IMR-90 (cell line): Measurements from ENCODE around the gene RAB1B. TPM values are rescaled to one million over a fixed set of nuclear protein-coding genes. Genes with fewer than 3 reads are reported as not detected.

Experiments
- ATAC-seq: fragments of 200-7000 bp; cut with Tn5 transposase; 2 replicates; pipeline ENCODE4 v1.9.1; 2020; ENCODE audit warnings: low read depth, mild to moderate bottlenecking, moderate library complexity
- BruUV-seq: library from RNA; stranded (reverse); fragments of 400-500 nt; replicated peaks from 2 replicates; lab custom pipeline; 2021; lab: Mats Ljungman, UMichigan
- CTCF ChIA-PET: fragments of 300-600 bp; formaldehyde crosslinking; extraction: SDS; loops from one replicate; lab custom pipeline; 2021; ENCODE audit warnings: antibody characterized with exemption; lab: Yijun Ruan, JAX
- POLR2A ChIA-PET: fragments of 300-600 bp; sonication (Branson Sonifier 250); formaldehyde crosslinking; loops from one replicate; lab custom pipeline; 2022; ENCODE audit warnings: antibody characterized with exemption; ENCODE audit not compliant: unreplicated experiment; lab: Charles Lee
- DNase-seq: peaks from one replicate; pipeline ENCODE4 v3.0.0; 2013
- H2AFZ ChIP-seq: replicated peaks from 2 replicates; pipeline ENCODE3; 2013; ENCODE audit warnings: low read length, mild to moderate bottlenecking; ENCODE audit not compliant: poor library complexity
- H2AK5ac ChIP-seq: 2 replicates; pipeline ENCODE4 v1.6.1; 2013; ENCODE audit warnings: low read depth, low read length, inconsistent platforms
- H2AK9ac ChIP-seq: replicated peaks from 2 replicates; pipeline ENCODE3; 2013; ENCODE audit warnings: mild to moderate bottlenecking, low read depth, low read length, moderate library complexity; ENCODE audit not compliant: poor library complexity
- H2BK120ac ChIP-seq: 2 replicates; pipeline ENCODE4 v1.6.1; 2013; ENCODE audit warnings: low read depth, low read length, inconsistent platforms
- H2BK15ac ChIP-seq: 3 replicates; pipeline ENCODE4 v1.6.1; 2013; ENCODE audit warnings: low read depth, low read length, inconsistent platforms
- H2BK20ac ChIP-seq: 2 replicates; pipeline ENCODE4 v1.6.1; 2013; ENCODE audit warnings: low read depth, mild to moderate bottlenecking, inconsistent platforms, low read length, moderate library complexity
- H2BK5ac ChIP-seq: 2 replicates; pipeline ENCODE4 v1.6.1; 2013; ENCODE audit warnings: mild to moderate bottlenecking, low read depth, low read length, inconsistent platforms; ENCODE audit not compliant: poor library complexity, severe bottlenecking
- H3K14ac ChIP-seq: replicated peaks from 2 replicates; pipeline ENCODE4 v1.6.1; 2013; ENCODE audit warnings: low read depth, low read length, inconsistent platforms
- H3K18ac ChIP-seq: 2 replicates; pipeline ENCODE4 v1.6.1; 2013; ENCODE audit warnings: low read depth, low read length, control low read depth
- H3K23ac ChIP-seq: 2 replicates; pipeline ENCODE4 v1.6.1; 2013; ENCODE audit warnings: low read depth, low read length, inconsistent platforms
- H3K27ac ChIP-seq: 2 replicates; pipeline ENCODE4 v1.5.1; 2013; ENCODE audit warnings: mild to moderate bottlenecking, control low read depth, low read length; ENCODE audit not compliant: insufficient read depth
- H3K27me3 ChIP-seq: 2 replicates; pipeline ENCODE4 v1.6.1; 2013; ENCODE audit warnings: low read length; ENCODE audit not compliant: control insufficient read depth, insufficient read depth
- H3K36me3 ChIP-seq: 2 replicates; pipeline ENCODE4 v1.6.1; 2013; ENCODE audit warnings: low read length, mixed read lengths; ENCODE audit not compliant: control insufficient read depth, insufficient read depth
- H3K4ac ChIP-seq: 2 replicates; pipeline ENCODE4 v1.6.1; 2013; ENCODE audit warnings: low read depth, low read length, inconsistent platforms
- H3K4me1 ChIP-seq: 2 replicates; pipeline ENCODE4 v1.6.1; 2013; ENCODE audit warnings: low read length, mixed read lengths; ENCODE audit not compliant: control insufficient read depth, insufficient read depth
- H3K4me2 ChIP-seq: 2 replicates; pipeline ENCODE4 v1.6.1; 2013; ENCODE audit warnings: low read depth, mild to moderate bottlenecking, control low read depth, low read length, moderate library complexity
- H3K4me3 ChIP-seq: 2 replicates; pipeline ENCODE4 v1.5.1; 2013; ENCODE audit warnings: low read depth, mild to moderate bottlenecking, control low read depth, low read length, moderate library complexity; ENCODE audit not compliant: insufficient read depth
- H3K56ac ChIP-seq: 2 replicates; pipeline ENCODE4 v1.6.1; 2013; ENCODE audit warnings: low read length, inconsistent platforms; ENCODE audit not compliant: insufficient read depth; ENCODE audit errors: extremely low read depth
- H3K79me1 ChIP-seq, 2 experiments: 2 replicates each; pipeline ENCODE4 v1.6.1; 2013; ENCODE audit warnings: low read length in 2 of 2, inconsistent platforms in 1 of 2, low read depth in 1 of 2
- H3K9ac ChIP-seq: 2 replicates; pipeline ENCODE4 v1.6.1; 2013; ENCODE audit warnings: low read depth, low read length, control low read depth
- H3K9me1 ChIP-seq: 2 replicates; pipeline ENCODE4 v1.6.1; 2013; ENCODE audit warnings: low read length, inconsistent platforms; ENCODE audit not compliant: insufficient read depth
- H3K9me3 ChIP-seq: 2 replicates; pipeline ENCODE4 v1.6.1; 2013; ENCODE audit warnings: low read length; ENCODE audit not compliant: control insufficient read depth, insufficient read depth
- H4K20me1 ChIP-seq: 2 replicates; pipeline ENCODE4 v1.6.1; 2013; ENCODE audit warnings: low read length, inconsistent platforms; ENCODE audit not compliant: insufficient read depth
- H4K5ac ChIP-seq: 2 replicates; pipeline ENCODE4 v1.6.1; 2013; ENCODE audit warnings: mild to moderate bottlenecking, low read depth, low read length, control low read depth
- H4K8ac ChIP-seq, 2 experiments: 2 replicates each; pipeline ENCODE4 v1.6.1; 2013; ENCODE audit warnings: low read depth in 2 of 2, low read length in 2 of 2, control low read depth in 1 of 2, inconsistent platforms in 1 of 2
- H4K91ac ChIP-seq: 2 replicates; pipeline ENCODE4 v1.6.1; 2013; ENCODE audit warnings: low read depth, low read length, inconsistent platforms; ENCODE audit not compliant: insufficient read depth
- BHLHE40 ChIP-seq: fragments of 150-350 bp; IDR thresholded peaks from 2 replicates; pipeline ENCODE4 v1.6.1; 2016; ENCODE audit warnings: mild to moderate bottlenecking, low read depth, low read length
- CEBPB ChIP-seq: IDR thresholded peaks from 2 replicates; pipeline ENCODE4 v1.6.1; 2012; ENCODE audit warnings: low read depth, low read length, improper control_type of control experiment
- CHD1 ChIP-seq: IDR thresholded peaks from 2 replicates; pipeline ENCODE4 v1.6.1; 2012; ENCODE audit warnings: low read depth, low read length, improper control_type of control experiment
- CTCF ChIP-seq: conservative IDR thresholded peaks from 2 replicates; pipeline ENCODE4 v1.5.1; 2012; ENCODE audit warnings: mild to moderate bottlenecking, low read depth, low read length, improper control_type of control experiment
- FOS ChIP-seq: fragments of 150-350 bp; IDR thresholded peaks from 2 replicates; pipeline ENCODE4 v1.6.1; 2016; ENCODE audit warnings: low read depth, low read length
- MAFK ChIP-seq: IDR thresholded peaks from 2 replicates; pipeline ENCODE4 v1.6.1; 2012; ENCODE audit warnings: low read depth, low read length, improper control_type of control experiment
- MAZ ChIP-seq: IDR thresholded peaks from 2 replicates; pipeline ENCODE4 v1.6.1; 2012; ENCODE audit warnings: low read depth, mild to moderate bottlenecking, low read length, improper control_type of control experiment, moderate library complexity, borderline replicate concordance
- MXI1 ChIP-seq: IDR thresholded peaks from 2 replicates; pipeline ENCODE4 v1.6.1; 2012; ENCODE audit warnings: low read depth, mild to moderate bottlenecking, low read length, moderate library complexity, borderline replicate concordance
- NFE2L2 ChIP-seq: fragments of 150-350 bp; IDR thresholded peaks from 2 replicates; pipeline ENCODE4 v1.6.1; 2016; ENCODE audit warnings: low read depth, mild to moderate bottlenecking, low read length
- POLR2A ChIP-seq: IDR thresholded peaks from 2 replicates; pipeline ENCODE4 v1.6.1; 2012; ENCODE audit warnings: mild to moderate bottlenecking, low read depth, low read length
- RAD21 ChIP-seq: IDR thresholded peaks from 2 replicates; pipeline ENCODE4 v1.6.1; 2012; ENCODE audit warnings: low read length, improper control_type of control experiment
- RCOR1 ChIP-seq: IDR thresholded peaks from 2 replicates; pipeline ENCODE4 v1.6.1; 2012; ENCODE audit warnings: mild to moderate bottlenecking, low read length, improper control_type of control experiment; ENCODE audit not compliant: insufficient replicate concordance
- RFX5 ChIP-seq: IDR thresholded peaks from 2 replicates; pipeline ENCODE4 v1.8.0; 2012; ENCODE audit warnings: low read depth, mild to moderate bottlenecking, low read length, moderate library complexity
- SMC3 ChIP-seq: fragments of 150-350 bp; IDR thresholded peaks from 2 replicates; pipeline ENCODE4 v1.6.1; 2016; ENCODE audit warnings: low read depth, mild to moderate bottlenecking, antibody characterized with exemption, low read length, moderate library complexity
- USF2 ChIP-seq: fragments of 150-350 bp; IDR thresholded peaks from 2 replicates; pipeline ENCODE4 v1.6.1; 2017; ENCODE audit warnings: mild to moderate bottlenecking, antibody characterized with exemption, low read length, low read depth
- WGBS, 2 experiments: methylation state at CpG; one replicate each; pipeline versions ENCODE4 v1.1.5 to v1.1.7; 2013; ENCODE audit warnings: missing lambda C conversion rate in 2 of 2; ENCODE audit not compliant: insufficient read length in 1 of 2; ENCODE audit errors: extremely low coverage in 2 of 2; 5-methylcytosine and 5-hydroxymethylcytosine counted together
- dilution Hi-C: fragments of 300-500 bp; cut with HindIII; formaldehyde crosslinking; loops from one replicate; pipeline ENCODE4 v1.14.3; 2018; ENCODE audit warnings: low sequenced_read_pairs; ENCODE audit not compliant: unreplicated experiment
- in situ Hi-C: fragments of 300-500 bp; cut with MboI; formaldehyde crosslinking; loops from 3 replicates; pipeline ENCODE4 v1.14.3; 2019; ENCODE audit warnings: low sequenced_read_pairs, inconsistent platforms, mixed read lengths
- intact Hi-C: fragments of 100-400 bp; cut with micrococcal nuclease; formaldehyde crosslinking; loops from 2 replicates; pipeline ENCODE4 v1.10.0; 2022
- polyA plus RNA-seq, 3 experiments: library from polyadenylated mRNA; depleted of rRNA; stranded (reverse); fragments of >200 nt; gene quantifications; 2 replicates each; pipeline ENCODE4 v1.2.3, GENCODE V29; 2012; ENCODE audit warnings: low replicate concordance in 1 of 3
- total RNA-seq: library from RNA; depleted of rRNA; stranded (reverse); fragments of >200 nt; gene quantifications from 2 replicates; pipeline ENCODE4 v1.2.3, GENCODE V29; 2012
- TF ChIP-seq, protein P1 (sequence below): fragments of 150-350 bp; IDR thresholded peaks from 2 replicates; pipeline ENCODE4 v1.6.1; 2016; ENCODE audit warnings: low read depth, mild to moderate bottlenecking, low read length, moderate library complexity, borderline replicate concordance

Gene RAB1B
- total and polyA plus RNA-seq, 2 of the 4 experiments (the other 2 are of a cell fraction) = 83.7 to 248 TPM

DNA sequence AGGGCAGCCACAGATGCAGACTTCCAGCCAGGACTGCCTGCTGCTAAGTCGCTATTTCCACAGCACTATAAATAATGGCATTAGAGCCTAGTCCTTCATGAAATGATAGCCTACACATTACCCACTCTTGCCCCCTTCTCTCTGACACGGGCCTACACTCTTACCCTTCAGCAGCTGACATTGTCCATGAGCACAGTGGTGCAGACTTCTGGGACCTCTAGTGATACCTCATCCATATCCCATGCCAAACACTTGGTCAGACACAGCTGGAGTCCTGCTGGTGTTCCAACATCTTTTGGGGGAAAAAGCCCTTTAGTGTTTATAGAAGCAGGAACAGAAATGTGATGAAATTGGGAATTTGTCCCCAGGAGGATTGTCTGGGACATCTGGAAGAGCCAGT, 43.4 kb upstream of the RAB1B start:
- intact Hi-C loops = no loop called here
- dilution Hi-C loops = no loop called here
- no peak overlapping the region for H3K4ac ChIP-seq
- no peak overlapping the region for H2BK5ac ChIP-seq
- no peak overlapping the region for H2AK5ac ChIP-seq
- no peak for DNase-seq
- peaks cover 0 to 2% of the 10 kb centered on the region in 2 experiments; a peak in 1 of 4 replicates for H3K79me1 ChIP-seq
- TF ChIP-seq POLR2A = no peak
- TF ChIP-seq BHLHE40 = no peak
- TF ChIP-seq MAFK = no peak
- no peak for TF ChIP-seq SMC3
- TF ChIP-seq CHD1 = no peak
- TF ChIP-seq RAD21 = no peak
- no peak for TF ChIP-seq MAZ
- no peak for TF ChIP-seq CTCF
- TF ChIP-seq, protein P1, sequence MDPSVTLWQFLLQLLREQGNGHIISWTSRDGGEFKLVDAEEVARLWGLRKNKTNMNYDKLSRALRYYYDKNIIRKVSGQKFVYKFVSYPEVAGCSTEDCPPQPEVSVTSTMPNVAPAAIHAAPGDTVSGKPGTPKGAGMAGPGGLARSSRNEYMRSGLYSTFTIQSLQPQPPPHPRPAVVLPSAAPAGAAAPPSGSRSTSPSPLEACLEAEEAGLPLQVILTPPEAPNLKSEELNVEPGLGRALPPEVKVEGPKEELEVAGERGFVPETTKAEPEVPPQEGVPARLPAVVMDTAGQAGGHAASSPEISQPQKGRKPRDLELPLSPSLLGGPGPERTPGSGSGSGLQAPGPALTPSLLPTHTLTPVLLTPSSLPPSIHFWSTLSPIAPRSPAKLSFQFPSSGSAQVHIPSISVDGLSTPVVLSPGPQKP = no peak
- no peak for TF ChIP-seq MXI1
- no peak for TF ChIP-seq RFX5
- TF ChIP-seq NFE2L2 = no peak
- no peak for TF ChIP-seq USF2
- no peak for TF ChIP-seq RCOR1
- no peak for TF ChIP-seq CEBPB
- TF ChIP-seq FOS = no peak
- H3K4me2 ChIP-seq = no peak overlapping the region
- H3K27ac ChIP-seq = no peak overlapping the region
- POLR2A ChIA-PET = no interaction called here
- no peak overlapping the region for H2BK120ac ChIP-seq
- H4K91ac ChIP-seq = no peak overlapping the region
- BruUV-seq = no TSS peak
- no peak overlapping the region for H3K18ac ChIP-seq
- H3K9ac ChIP-seq = no peak overlapping the region
- H2BK15ac ChIP-seq = no peak overlapping the region
- H3K9me3 ChIP-seq = no peaks in the 10 kb centered on the region
- no peak for ATAC-seq
- H4K20me1 ChIP-seq = peaks cover 7% of the 10 kb centered on the region
- WGBS, 2 experiments = 100% methylated on average over 1 of the region's 2 CpGs; no CpG with 5 or more reads in 1 of the 2 experiments
- H2BK20ac ChIP-seq = no peak overlapping the region
- no peak overlapping the region for H3K23ac ChIP-seq
- no peaks in the 10 kb centered on the region; the same call in 1 of the 2 replicates for H3K9me1 ChIP-seq
- H2AK9ac ChIP-seq = no peak overlapping the region
- H3K14ac ChIP-seq = no peak overlapping the region
- H3K4me1 ChIP-seq = no peaks in the 10 kb centered on the region
- no peaks in the 10 kb centered on the region for H3K27me3 ChIP-seq
- in situ Hi-C loops = no loop called here
- H3K4me3 ChIP-seq = no peak overlapping the region
- no peak overlapping the region for H4K8ac ChIP-seq
- H4K5ac ChIP-seq = no peak overlapping the region
- peaks cover 25% of the 10 kb centered on the region for H3K36me3 ChIP-seq
- CTCF ChIA-PET = no interaction called here
- no peak overlapping the region for H2AFZ ChIP-seq
- no peak overlapping the region for H3K56ac ChIP-seq
